Measurements from ENCODE around the gene TIGD6. TPM values are rescaled to one million over a fixed set of nuclear protein-coding genes. Genes with fewer than 3 reads are reported as not detected.

Gene TIGD6
- total RNA-seq: 1 to 10 TPM; 2.5 to 2.6 TPM

DNA sequence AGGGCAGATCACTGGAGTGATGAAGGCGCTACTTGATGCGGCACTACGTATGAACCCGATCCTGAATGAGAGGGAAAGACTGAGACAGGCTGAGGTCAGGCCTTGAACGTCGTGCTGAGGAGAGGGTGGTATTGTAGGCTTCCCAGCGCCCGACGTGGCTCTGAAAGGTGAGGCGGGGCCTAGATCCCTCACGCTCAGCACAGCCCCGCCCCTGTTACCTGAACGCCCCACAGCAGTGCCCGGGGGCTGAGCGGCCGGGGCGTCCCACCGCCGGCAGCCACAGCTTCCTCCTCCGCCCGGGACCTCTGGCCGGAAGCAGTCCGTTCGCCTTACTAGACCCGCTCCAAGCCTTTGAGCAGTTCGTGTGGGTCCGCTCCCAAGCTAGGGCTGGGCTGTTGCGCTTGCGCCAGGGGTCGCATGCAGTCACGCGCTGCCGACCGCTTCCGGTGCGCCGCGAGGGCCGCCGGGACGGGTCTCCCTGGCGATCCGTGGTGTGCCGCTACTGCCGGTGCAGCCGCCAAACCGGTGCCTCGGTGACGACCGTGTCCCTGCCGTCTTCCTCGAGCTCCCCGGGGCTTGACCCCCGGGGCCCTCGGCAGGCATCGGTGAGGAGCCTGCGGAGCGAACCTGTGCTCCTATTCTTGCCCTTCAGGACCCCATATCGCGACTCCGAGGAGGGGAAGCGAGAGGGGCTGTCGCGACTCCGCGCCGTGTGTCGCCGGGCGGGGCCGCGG lies at the start of gene TIGD6, which contains the start of gene HMGXB3:
Gene TIGD6, minus strand, starts transcription at position 399 of the 734 bp plus-strand sequence. CDS start 4,306 bp downstream, outside the sequence.
Gene HMGXB3, plus strand, starts transcription at position 484 of the 734 bp plus-strand sequence. CDS start 4,114 bp downstream, outside the sequence.
- Mint-ChIP-seq H3K9me3 (no peaks in the 10 kb centered on the region), H3K27ac (peak within 1 kb of the TSS; percentile 93), H3K4me3 (peak within 1 kb of the TSS; percentile 86), H3K27me3 (no peaks in the 10 kb centered on the region), H3K36me3 (peaks cover 20% of the 10 kb centered on the region), H3K4me1 (ENCODE audit: low read depth) (peaks cover 39% of the 10 kb centered on the region)
- peak; percentile 93 for DNase-seq
- ChIA-PET POLR2A (interaction anchor here (0.9 to 1.9 kb wide), 6 partner anchors 9 to 269 kb away, joined by 3 to 21 read pairs (median 4); partner anchors contain the start of gene SLC26A2), CTCF (interaction anchor here (0.6 to 3.0 kb wide), 6 partner anchors 9 to 270 kb away, joined by 3 to 24 read pairs (median 12); partner anchors contain the start of genes PPARGC1B and SLC26A2)
- intact Hi-C loops (cut with micrococcal nuclease): loop anchor here (1.0 to 5.0 kb wide), 8 partner anchors 40 to 656 kb away; partner anchors contain the start of genes CD74, CSNK1A1, GRPEL2 and PPARGC1B

GRCh38 chr5:150046031-150046430 lies 45.6 kb upstream of the TIGD6 start:
- Mint-ChIP-seq H3K4me1 (ENCODE audit: low read depth) (peaks cover 6% of the 10 kb centered on the region), H3K4me3 (no peak overlapping the region), H3K27me3 (no peaks in the 10 kb centered on the region), H3K27ac (no peak overlapping the region), H3K36me3 (peaks cover 50% of the 10 kb centered on the region), H3K9me3 (no peaks in the 10 kb centered on the region)
- DNase-seq: no peak
- POLR2A ChIA-PET: no interaction called here
- CTCF ChIA-PET: interaction anchor here (0.9 to 1.7 kb wide), 3 partner anchors 16 to 77 kb away, joined by 3 to 6 read pairs (median 4); partner anchors contain the start of gene CSF1R
- intact Hi-C loops (cut with micrococcal nuclease): no loop called here

DNA sequence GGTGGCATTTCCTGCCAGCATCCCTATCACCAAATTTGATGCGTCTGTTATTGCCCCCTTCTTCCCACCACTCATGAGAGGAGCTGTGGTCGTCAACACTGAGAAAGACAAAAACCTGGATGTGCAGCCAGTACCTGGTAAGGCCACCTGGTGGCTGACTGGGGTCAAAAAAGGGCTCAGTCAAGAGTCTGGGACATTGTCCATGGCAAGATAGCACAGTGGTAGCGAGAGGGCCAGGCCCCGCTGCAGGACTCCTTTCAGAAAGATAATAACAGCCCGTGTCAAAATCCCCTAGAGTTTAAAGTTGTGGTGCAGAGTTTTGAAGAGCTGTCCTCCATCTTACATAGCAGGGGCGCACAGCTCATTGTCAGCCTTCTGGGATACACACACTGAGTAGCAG lies 45.1 kb upstream of the TIGD6 start:
- H3K4me1 Mint-ChIP-seq (ENCODE audit: low read depth): peaks cover 6% of the 10 kb centered on the region
- H3K27ac Mint-ChIP-seq: no peak overlapping the region
- no peak for DNase-seq
- POLR2A ChIA-PET: no interaction called here
- no peak overlapping the region for H3K4me3 Mint-ChIP-seq
- CTCF ChIA-PET: interaction anchor here (0.9 to 1.7 kb wide), 4 partner anchors 15 to 77 kb away, joined by 3 to 6 read pairs (median 4); partner anchors contain the start of gene CSF1R
- no peaks in the 10 kb centered on the region for H3K27me3 Mint-ChIP-seq
- intact Hi-C loops (cut with micrococcal nuclease): no loop called here
- H3K36me3 Mint-ChIP-seq: peaks cover 55% of the 10 kb centered on the region
- no peaks in the 10 kb centered on the region for H3K9me3 Mint-ChIP-seq

- H3K36me3 Mint-ChIP-seq: peaks cover 55% of the 10 kb centered on the region
- H3K27me3 Mint-ChIP-seq: no peaks in the 10 kb centered on the region
- ChIA-PET CTCF (interaction anchor here (1.0 to 1.7 kb wide), 2 partner anchors 36 to 78 kb away, joined by 3 to 6 read pairs; no protein-coding TSS in a partner anchor), POLR2A (no interaction called here)
- H3K4me1 Mint-ChIP-seq (ENCODE audit: low read depth): peaks cover 6% of the 10 kb centered on the region
- no peak for DNase-seq
- H3K9me3 Mint-ChIP-seq: no peaks in the 10 kb centered on the region
- H3K4me3 Mint-ChIP-seq: no peak overlapping the region
- H3K27ac Mint-ChIP-seq: no peak overlapping the region
- intact Hi-C loops (cut with micrococcal nuclease): loop anchor here (1.0 kb wide), 1 partner anchor 17 kb away; no protein-coding TSS in a partner anchor
Measured at GRCh38 chr5:150044712-150045111, 44.3 kb upstream of the TIGD6 start.

DNA sequence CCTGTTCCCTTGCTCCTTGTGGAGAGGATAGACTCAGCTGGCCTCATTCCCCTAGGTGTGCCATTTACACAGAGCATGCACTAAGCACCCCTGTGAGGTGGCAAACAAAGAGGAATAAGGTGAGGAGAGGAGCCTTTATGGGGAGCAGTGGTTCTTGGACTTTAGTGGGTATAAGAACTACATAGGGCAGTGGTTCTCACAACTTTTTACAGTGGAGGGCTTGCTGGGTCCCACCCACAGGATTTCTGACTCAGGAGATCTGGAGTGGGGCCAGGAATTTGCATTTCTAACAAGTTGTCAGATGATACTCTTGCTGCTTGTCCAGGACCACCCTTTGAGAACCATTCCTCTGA lies 43.9 kb upstream of the TIGD6 start:
- Mint-ChIP-seq H3K36me3 (peaks cover 51% of the 10 kb centered on the region), H3K4me1 (ENCODE audit: low read depth) (peaks cover 6% of the 10 kb centered on the region), H3K27ac (no peak overlapping the region), H3K9me3 (no peaks in the 10 kb centered on the region), H3K27me3 (no peaks in the 10 kb centered on the region), H3K4me3 (no peak overlapping the region)
- POLR2A ChIA-PET: no interaction called here
- CTCF ChIA-PET: interaction anchor here (1.0 to 1.7 kb wide), 2 partner anchors 36 to 79 kb away, joined by 3 to 6 read pairs; no protein-coding TSS in a partner anchor
- intact Hi-C loops (cut with micrococcal nuclease): loop anchor here (1.0 kb wide), 1 partner anchor 17 kb away; no protein-coding TSS in a partner anchor
- no peak for DNase-seq

- Mint-ChIP-seq H3K4me1 (ENCODE audit: low read depth) (peaks cover 6% of the 10 kb centered on the region), H3K27ac (no peak overlapping the region), H3K36me3 (peaks cover 45% of the 10 kb centered on the region), H3K27me3 (no peaks in the 10 kb centered on the region), H3K9me3 (no peaks in the 10 kb centered on the region), H3K4me3 (no peak overlapping the region)
- ChIA-PET POLR2A (no interaction called here), CTCF (no interaction called here)
- DNase-seq: no peak
- intact Hi-C loops (cut with micrococcal nuclease): loop anchor here (1.0 kb wide), 1 partner anchor 16 kb away; no protein-coding TSS in a partner anchor
Measured at GRCh38 chr5:150043657-150044328, 43.3 kb upstream of the TIGD6 start.

GRCh38 chr5:150042459-150042858 lies 42.0 kb upstream of the TIGD6 start:
- Mint-ChIP-seq H3K4me1 (ENCODE audit: low read depth) (peaks cover 6% of the 10 kb centered on the region), H3K4me3 (no peak overlapping the region), H3K36me3 (peaks cover 51% of the 10 kb centered on the region), H3K27ac (no peak overlapping the region), H3K27me3 (no peaks in the 10 kb centered on the region), H3K9me3 (no peaks in the 10 kb centered on the region)
- intact Hi-C loops (cut with micrococcal nuclease): no loop called here
- DNase-seq: no peak
- ChIA-PET POLR2A (no interaction called here), CTCF (no interaction called here)

DNA sequence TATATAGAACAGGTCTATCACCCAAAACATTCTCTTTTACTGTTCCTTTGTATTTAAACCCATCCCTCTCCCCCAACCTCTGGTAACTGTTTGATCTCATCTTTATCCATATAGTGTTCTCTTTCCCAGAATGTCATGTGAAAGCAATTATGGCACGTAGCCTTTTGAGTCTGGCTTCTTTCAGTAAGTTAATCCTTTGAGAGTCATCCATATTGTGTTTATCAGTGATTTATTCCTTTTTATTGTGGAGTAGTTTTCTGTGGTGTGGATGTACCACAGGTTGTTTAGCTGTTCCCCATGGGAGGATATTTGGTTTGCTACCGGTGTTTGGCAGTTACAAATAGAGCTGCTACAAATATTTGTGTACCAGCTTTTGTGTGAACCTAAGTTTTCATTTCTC lies 38.1 kb upstream of the TIGD6 start:
- POLR2A ChIA-PET: no interaction called here

GRCh38 chr5:150036513-150036912 lies 36.1 kb upstream of the TIGD6 start:
- H3K36me3 Mint-ChIP-seq: peaks cover 53% of the 10 kb centered on the region
- DNase-seq: no peak
- intact Hi-C loops (cut with micrococcal nuclease): no loop called here
- ChIA-PET POLR2A (no interaction called here), CTCF (no interaction called here)
- no peaks in the 10 kb centered on the region for H3K27me3 Mint-ChIP-seq
- H3K4me3 Mint-ChIP-seq: no peak overlapping the region
- H3K27ac Mint-ChIP-seq: no peak overlapping the region
- no peaks in the 10 kb centered on the region for H3K9me3 Mint-ChIP-seq
- H3K4me1 Mint-ChIP-seq (ENCODE audit: low read depth): no peaks in the 10 kb centered on the region

More for the DNA sequence above, 38.1 kb upstream of the TIGD6 start:
- H3K36me3 Mint-ChIP-seq: peaks cover 56% of the 10 kb centered on the region
- intact Hi-C loops (cut with micrococcal nuclease): no loop called here
- DNase-seq: no peak
- CTCF ChIA-PET: interaction anchor here (0.6 kb wide), 1 partner anchor 696 kb away, joined by 3 read pairs; no protein-coding TSS in a partner anchor
- no peaks in the 10 kb centered on the region for H3K9me3 Mint-ChIP-seq
- no peak overlapping the region for H3K27ac Mint-ChIP-seq
- H3K27me3 Mint-ChIP-seq: no peaks in the 10 kb centered on the region
- peaks cover 1% of the 10 kb centered on the region for H3K4me1 Mint-ChIP-seq (ENCODE audit: low read depth)
- no peak overlapping the region for H3K4me3 Mint-ChIP-seq

- H3K36me3 Mint-ChIP-seq: peaks cover 47% of the 10 kb centered on the region
- no peak overlapping the region for H3K4me3 Mint-ChIP-seq
- H3K27me3 Mint-ChIP-seq: no peaks in the 10 kb centered on the region
- no peaks in the 10 kb centered on the region for H3K4me1 Mint-ChIP-seq (ENCODE audit: low read depth)
- POLR2A ChIA-PET: interaction anchor here (1.2 to 1.8 kb wide), 2 partner anchors 29 to 75 kb away, joined by 3 read pairs; partner anchors contain the start of gene SLC26A2
- intact Hi-C loops (cut with micrococcal nuclease): no loop called here
- CTCF ChIA-PET: interaction anchor here (0.6 to 0.7 kb wide), 2 partner anchors 13 to 596 kb away, joined by 3 read pairs; no protein-coding TSS in a partner anchor
- H3K27ac Mint-ChIP-seq: no peak overlapping the region
- DNase-seq: no peak
- no peaks in the 10 kb centered on the region for H3K9me3 Mint-ChIP-seq
Measured at GRCh38 chr5:150035139-150035895, 34.9 kb upstream of the TIGD6 start.

DNA sequence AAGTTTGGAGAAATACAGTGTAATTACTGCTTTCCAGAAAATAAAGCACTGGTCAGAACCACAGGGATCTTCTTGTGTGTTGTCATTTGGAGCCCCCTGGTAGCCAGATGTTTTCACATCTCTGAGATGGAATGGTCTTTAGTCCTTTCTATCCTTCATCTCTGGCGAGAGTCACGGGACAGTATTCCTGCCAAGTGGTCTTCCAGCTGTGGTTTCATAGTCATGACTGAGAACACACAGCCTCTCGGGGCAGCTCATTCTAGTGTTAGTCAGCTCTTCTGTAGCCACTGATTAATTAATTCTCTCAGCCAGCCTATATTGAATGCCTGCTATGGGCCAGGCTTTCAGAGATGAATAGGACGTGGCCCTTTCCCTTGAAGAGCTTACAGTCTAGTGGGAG lies 34.2 kb upstream of the TIGD6 start:
- DNase-seq: no peak
- Mint-ChIP-seq H3K27me3 (no peaks in the 10 kb centered on the region), H3K9me3 (no peaks in the 10 kb centered on the region), H3K36me3 (peaks cover 49% of the 10 kb centered on the region), H3K4me3 (no peak overlapping the region), H3K4me1 (ENCODE audit: low read depth) (no peaks in the 10 kb centered on the region), H3K27ac (no peak overlapping the region)
- POLR2A ChIA-PET: interaction anchor here (1.8 kb wide), 1 partner anchor 29 kb away, joined by 3 read pairs; no protein-coding TSS in a partner anchor
- intact Hi-C loops (cut with micrococcal nuclease): no loop called here
- CTCF ChIA-PET: interaction anchor here (0.7 kb wide), 1 partner anchor 12 kb away, joined by 3 read pairs; no protein-coding TSS in a partner anchor
